GM21515 (cell line): Measurements from ENCODE around the gene STK32C.

Experiments
- ATAC-seq: cut with Tn5 transposase; IDR thresholded peaks from one replicate; pipeline ENCODE4 v1.9.1; 2021; ENCODE audit not compliant: unreplicated experiment

The STK32C gene

DNA sequence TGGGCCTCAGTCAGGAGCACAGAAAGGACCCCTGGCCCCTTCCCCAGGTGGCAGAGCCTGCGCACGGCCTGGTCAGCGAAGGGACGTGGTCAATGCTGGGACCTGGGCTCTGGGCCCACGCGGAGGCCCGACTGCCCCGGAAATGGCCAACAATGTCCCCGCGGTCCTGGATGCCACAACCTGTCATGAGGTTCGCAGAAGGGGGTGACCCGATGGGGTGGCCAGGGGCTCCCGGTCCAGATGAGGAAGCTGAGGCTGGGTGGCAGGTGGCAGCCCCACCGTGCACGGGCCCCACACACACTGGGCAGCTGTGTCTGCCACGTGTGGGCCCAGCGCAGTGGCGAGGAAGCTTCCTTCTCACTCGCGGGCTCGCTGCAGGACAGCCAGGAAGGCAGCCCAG is 71.6 kb downstream of the STK32C start:
- ATAC-seq = no peak

DNA sequence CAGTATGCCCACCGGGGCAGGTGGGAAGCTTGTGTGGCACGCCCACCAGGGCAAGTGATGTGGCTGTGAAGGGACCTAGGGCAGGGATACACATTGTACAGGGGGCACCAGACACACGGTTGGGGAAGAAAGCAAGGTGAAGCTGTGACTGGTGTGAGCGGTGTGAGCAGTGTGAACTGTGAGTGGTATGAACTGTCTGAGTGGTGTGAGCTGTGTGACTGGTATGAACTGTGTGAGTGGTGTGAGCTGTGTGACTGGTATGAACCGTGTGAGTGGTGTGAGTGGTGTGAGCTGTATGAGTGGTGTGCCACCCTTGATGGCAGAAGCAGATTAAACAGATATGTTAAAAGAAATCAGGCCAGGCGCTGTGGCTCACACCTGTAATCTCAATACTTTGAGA is 72.9 kb downstream of the STK32C start:
- no peak for ATAC-seq

DNA sequence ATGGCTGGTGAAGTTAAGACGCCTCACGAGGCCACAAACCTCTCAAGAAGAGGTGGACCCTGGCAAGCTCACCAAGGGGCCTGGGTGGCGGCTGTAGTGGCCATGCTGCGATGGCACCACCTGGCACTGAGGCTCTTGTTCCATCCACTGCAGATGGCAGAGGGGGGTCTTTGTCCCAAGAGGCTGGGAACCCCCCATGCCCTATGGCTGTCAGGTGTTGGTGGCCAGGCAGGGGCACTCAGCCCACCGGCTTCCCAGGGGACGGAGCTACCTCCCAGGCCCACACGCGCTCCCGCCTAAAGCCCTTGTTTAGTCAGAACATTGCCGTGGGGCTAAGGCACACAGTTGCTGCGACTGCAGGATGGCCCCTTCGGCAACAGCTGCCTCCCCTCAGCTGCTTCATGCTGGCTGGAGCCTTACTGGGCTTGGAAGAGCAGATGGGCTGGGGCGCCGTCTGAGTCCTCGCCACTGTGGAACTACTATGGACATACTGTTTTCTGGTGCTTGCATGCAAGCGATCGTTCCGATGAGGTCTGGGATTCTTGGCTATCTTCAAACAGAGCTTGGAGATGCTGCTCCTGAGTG is 74.2 kb downstream of the STK32C start:
- ATAC-seq = no peak

GRCh38 chr10:132232981-132233380 is 74.8 kb downstream of the STK32C start:
- ATAC-seq = no peak

DNA sequence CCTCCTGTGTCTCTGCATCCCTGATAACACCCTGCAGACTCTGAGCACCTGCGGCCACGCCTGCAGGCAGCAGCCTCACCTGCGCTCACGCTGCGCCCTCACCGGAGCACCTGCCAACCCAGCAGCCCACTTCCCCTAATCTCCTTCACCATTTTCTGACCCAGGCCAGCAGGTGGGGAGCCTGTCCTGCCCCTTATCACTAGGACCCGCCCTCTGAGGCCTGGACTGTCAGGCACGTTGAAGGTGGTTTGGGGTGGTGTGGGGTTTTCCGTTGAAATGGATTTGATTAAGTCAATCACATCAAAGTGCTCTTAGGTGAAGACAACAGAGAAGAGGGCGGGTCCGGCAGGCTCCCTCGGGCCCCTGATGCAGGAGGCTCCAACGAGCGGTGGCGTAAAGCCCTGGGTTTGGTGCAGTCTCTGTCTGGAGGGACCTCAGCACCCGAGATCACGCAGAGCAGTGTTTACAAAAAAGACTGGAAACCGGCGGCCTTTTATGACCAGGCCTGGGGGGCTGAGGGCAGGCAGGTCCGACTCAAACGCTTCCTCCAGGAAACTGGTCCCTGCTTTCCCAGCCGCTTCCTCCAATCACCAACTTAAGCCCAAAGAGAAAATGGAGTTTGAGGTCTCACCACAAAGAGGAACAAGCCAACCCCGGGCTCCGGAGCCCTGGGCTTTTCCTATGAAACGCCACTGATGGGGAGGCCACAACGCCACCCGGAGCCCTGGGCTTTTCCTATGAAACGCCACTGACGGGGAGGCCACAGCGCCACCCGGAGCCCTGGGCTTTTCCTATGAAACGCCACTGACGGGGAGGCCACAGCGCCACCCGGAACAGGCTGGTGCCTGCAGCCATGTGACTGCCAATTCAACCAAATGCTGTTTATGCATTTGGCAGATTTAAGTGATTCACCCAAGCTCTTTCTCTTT is 75.5 kb downstream of the STK32C start:
- ATAC-seq = no peak

GRCh38 chr10:132231656-132232022 is 76.1 kb downstream of the STK32C start:
- no peak for ATAC-seq

DNA sequence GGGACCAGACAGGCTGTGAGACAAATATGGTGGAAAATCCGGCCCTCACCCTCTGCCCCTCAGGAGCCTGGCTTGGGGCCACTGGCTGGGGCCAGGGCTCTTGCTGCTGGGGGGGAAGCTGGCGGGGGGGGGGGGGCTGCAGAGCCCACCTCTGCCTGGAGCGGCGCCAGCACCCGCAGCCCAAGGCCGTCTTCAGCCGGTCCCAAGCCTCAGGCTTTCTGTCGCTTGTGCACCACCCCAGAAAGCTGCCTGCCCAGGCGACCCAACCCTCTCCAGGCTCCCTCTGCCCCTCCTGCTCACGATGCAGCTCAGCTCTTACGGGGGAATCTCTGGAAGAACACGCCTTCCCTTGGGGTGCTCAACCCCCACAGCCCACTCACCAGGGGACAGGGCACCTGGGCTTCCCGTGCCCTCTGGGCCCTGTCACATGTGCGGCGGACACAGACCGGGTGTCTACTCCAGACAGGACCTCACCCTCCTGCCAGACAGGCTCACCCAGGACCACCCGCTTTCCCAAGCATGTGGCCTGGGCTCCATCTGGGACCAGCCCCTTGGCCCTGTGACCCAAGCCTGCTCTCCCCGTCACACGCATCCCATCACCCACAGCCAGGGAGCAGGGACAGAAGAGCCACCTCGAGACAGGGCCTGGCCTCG is 77.1 kb downstream of the STK32C start:
- no peak for ATAC-seq

DNA sequence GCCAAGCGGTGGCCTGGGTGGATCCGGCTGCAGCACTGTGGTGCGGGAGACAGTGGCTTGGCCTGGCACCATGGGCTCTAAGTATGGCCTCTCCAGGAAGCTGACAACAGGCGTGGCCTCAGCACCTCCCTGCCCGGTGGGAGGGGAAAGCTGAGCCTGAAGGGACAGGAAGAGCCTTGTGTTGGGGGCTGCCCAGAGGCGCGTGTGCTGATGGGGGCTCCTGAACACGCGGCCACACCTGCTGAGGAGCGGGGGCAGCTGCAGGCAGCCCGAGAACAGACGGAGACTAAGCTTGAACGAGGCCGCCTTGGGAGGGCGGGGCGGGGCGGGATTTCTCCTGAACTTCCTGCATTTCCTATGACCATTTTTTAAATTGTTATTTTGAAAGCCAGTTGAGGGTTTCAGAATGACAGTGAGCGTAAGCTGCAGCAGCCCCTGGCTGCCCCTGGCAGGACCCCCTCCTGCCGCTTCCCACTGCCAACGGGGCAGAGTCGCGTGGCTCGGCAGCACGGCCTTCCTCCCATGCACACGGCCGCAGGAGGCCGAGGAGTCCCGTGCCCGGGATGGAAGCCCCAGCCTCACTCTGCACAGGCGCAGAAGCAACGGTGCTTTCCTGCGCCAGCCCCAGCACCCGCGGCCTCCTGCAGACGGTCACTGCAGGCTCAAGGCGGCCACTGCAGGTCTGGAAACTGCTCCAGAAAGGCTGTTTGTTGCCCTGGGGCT is 77.8 kb downstream of the STK32C start:
- ATAC-seq = peak; percentile 50

GRCh38 chr10:132229096-132229495 is 78.7 kb downstream of the STK32C start:
- no peak for ATAC-seq

GRCh38 chr10:132228616-132229015 is 79.1 kb downstream of the STK32C start:
- ATAC-seq = no peak

GRCh38 chr10:132227851-132228390 is 79.8 kb downstream of the STK32C start:
- ATAC-seq = no peak

- no peak for ATAC-seq
These were observed 81.0 kb downstream of the STK32C start for GRCh38 chr10:132226586-132227405.

- no peak for ATAC-seq
These were observed 81.9 kb downstream of the STK32C start for GRCh38 chr10:132225849-132226205.

- ATAC-seq = no peak
These were observed 82.5 kb downstream of the STK32C start for GRCh38 chr10:132225073-132225848.

DNA sequence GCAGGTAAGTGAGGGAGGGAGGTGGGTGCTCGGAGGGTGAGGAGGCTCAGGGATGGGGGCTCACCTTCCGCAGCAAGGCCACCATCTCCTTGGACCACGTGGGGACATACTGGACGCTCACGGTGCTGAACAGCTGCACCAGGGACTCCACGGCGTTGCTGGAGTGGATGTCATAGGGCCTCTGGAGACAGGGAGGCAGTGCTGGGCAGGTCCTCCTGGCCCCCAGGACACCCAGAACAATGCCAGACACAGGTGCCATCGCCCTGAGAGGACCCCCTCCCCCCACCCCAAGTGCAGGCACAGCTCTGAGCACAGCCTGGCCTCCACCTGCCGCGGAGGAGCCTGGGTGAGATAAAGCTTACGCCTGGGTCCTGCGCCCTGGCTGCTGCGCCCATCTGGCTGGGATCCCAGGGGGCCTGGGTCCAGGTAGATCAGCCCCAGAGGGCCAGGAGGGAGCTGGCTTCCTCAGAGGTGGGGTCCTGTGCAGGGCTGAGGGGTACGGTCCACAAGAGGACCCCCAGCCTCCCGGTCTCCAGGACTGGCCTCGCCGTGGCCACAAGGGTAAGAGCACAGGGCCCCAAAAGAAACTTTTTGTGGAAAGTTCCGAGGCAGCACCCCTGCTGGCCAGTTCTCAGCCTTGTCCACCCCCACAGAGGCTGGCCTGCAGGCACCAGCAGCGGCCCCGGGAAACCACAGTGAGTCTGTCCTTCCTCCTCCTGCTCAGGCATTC is 83.2 kb downstream of the STK32C start:
- ATAC-seq = no peak

GRCh38 chr10:132223611-132224342 is 84.0 kb downstream of the STK32C start:
- ATAC-seq = no peak

- peak; percentile 93 for ATAC-seq
These were observed 84.6 kb downstream of the STK32C start for GRCh38 chr10:132223156-132223590.

- ATAC-seq = no peak
These were observed 85.0 kb downstream of the STK32C start for GRCh38 chr10:132222726-132223125.
